Esophagus muscularis mucosa (tissue), 4 donors: ENCODE results near the gene KATNB1. TPM values are rescaled to one million over a fixed set of nuclear protein-coding genes. Genes with fewer than 3 reads are reported as not detected.

Source experiments
- DNase-seq: peaks from one replicate; pipeline ENCODE4 v3.0.0-alpha.2; 2017; ENCODE audit errors: extremely low spot score
- H3K27ac ChIP-seq, 4 donors: fragments of 200-600 bp; sonication (generic); replicated peaks in 1 of 4; 1 replicate in 3 of 4; 2 replicates in 1 of 4; pipeline ENCODE4 v1.5.1; 2016 to 2019; ENCODE audit warnings: mild to moderate bottlenecking in 1 of 4
- H3K27me3 ChIP-seq, 4 donors: fragments of 200-600 bp; sonication (generic); one replicate each; pipeline versions ENCODE4 v1.5.1 to v1.6.0; 2016 to 2019
- H3K36me3 ChIP-seq, 4 donors: fragments of 200-600 bp; sonication (generic); one replicate each; pipeline ENCODE4 v1.5.1; 2016 to 2019
- H3K4me1 ChIP-seq, 4 donors: fragments of 200-600 bp; sonication (generic); one replicate each; pipeline ENCODE4 v1.5.1; 2016 to 2019
- H3K4me3 ChIP-seq, 4 donors: fragments of 200-600 bp; sonication (generic); 1 replicate in 2 of 4; 2 replicates in 2 of 4; pipeline ENCODE4 v1.5.1; 2016 to 2019; ENCODE audit warnings: mild to moderate bottlenecking in 4 of 4, moderate library complexity in 1 of 4
- H3K9me3 ChIP-seq, 4 donors: fragments of 200-600 bp; sonication (generic); 1 replicate in 3 of 4; 2 replicates in 1 of 4; pipeline ENCODE4 v1.5.1; 2016 to 2019
- EP300 ChIP-seq: sonication (generic); formaldehyde crosslinking; IDR thresholded peaks from one replicate; pipeline ENCODE4 v1.6.1; 2017; ENCODE audit warnings: antibody characterized with exemption
- POLR2A ChIP-seq: fragments of 450-650 bp; IDR thresholded peaks from one replicate; pipeline ENCODE4 v1.6.1; 2017; ENCODE audit warnings: antibody characterized with exemption, moderate library complexity, mild to moderate bottlenecking, low read depth
- POLR2AphosphoS5 ChIP-seq, 2 donors: sonication (generic); formaldehyde crosslinking; IDR thresholded peaks; one replicate each; pipeline ENCODE4 v1.6.1; 2017; ENCODE audit warnings: antibody characterized with exemption in 2 of 2
- WGBS: methylation state at CpG from one replicate; pipeline ENCODE4 v1.1.5; 2018; 5-methylcytosine and 5-hydroxymethylcytosine counted together
- intact Hi-C: fragments of 100-400 bp; cut with DNase I; formaldehyde crosslinking; loops from one replicate; pipeline ENCODE4 v1.15.1; 2023
- total RNA-seq, 4 donors: library from RNA; depleted of rRNA; stranded (reverse); fragments of >200 nt; gene quantifications; one replicate each; pipeline versions ENCODE4 v1.1.0 to v1.2.1, GENCODE V29; 2016
- TF ChIP-seq, protein P1 (sequence below), 3 experiments: fragments of 200-600 bp in 2 of 3; fragments of 450-650 bp in 1 of 3; sonication (generic) in 2 of 3; IDR thresholded peaks; one replicate each; pipeline ENCODE4 v1.5.1; 2017 to 2019; ENCODE audit warnings: antibody characterized with exemption in 3 of 3, mild to moderate bottlenecking in 2 of 3, moderate library complexity in 1 of 3

Gene KATNB1
- total RNA-seq, 4 donors from 2014 or later, result 10.4 to 16.9 (median 15.3) TPM

- no peak for DNase-seq
- 100% methylated on average over 5 of the region's 7 CpGs for WGBS
- Histone ChIP-seq H3K27ac (no peak overlapping the region), H3K36me3 (no peaks in the 10 kb centered on the region), H3K4me1 (no peaks in the 10 kb centered on the region), H3K9me3 (no peaks in the 10 kb centered on the region), H3K4me3 (no peak overlapping the region), H3K27me3 (no peaks in the 10 kb centered on the region)
- TF ChIP-seq POLR2A (no peak), EP300 (no peak), POLR2AphosphoS5 (IDR thresholded peaks at IDR 0.05) (no peak)
- TF ChIP-seq, protein P1, sequence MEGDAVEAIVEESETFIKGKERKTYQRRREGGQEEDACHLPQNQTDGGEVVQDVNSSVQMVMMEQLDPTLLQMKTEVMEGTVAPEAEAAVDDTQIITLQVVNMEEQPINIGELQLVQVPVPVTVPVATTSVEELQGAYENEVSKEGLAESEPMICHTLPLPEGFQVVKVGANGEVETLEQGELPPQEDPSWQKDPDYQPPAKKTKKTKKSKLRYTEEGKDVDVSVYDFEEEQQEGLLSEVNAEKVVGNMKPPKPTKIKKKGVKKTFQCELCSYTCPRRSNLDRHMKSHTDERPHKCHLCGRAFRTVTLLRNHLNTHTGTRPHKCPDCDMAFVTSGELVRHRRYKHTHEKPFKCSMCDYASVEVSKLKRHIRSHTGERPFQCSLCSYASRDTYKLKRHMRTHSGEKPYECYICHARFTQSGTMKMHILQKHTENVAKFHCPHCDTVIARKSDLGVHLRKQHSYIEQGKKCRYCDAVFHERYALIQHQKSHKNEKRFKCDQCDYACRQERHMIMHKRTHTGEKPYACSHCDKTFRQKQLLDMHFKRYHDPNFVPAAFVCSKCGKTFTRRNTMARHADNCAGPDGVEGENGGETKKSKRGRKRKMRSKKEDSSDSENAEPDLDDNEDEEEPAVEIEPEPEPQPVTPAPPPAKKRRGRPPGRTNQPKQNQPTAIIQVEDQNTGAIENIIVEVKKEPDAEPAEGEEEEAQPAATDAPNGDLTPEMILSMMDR (IDR thresholded peaks at IDR 0.05), result no peak
- intact Hi-C loops, result no loop called here
Measured at GRCh38 chr16:57699899-57700298, 35.7 kb upstream of the KATNB1 start.

DNA sequence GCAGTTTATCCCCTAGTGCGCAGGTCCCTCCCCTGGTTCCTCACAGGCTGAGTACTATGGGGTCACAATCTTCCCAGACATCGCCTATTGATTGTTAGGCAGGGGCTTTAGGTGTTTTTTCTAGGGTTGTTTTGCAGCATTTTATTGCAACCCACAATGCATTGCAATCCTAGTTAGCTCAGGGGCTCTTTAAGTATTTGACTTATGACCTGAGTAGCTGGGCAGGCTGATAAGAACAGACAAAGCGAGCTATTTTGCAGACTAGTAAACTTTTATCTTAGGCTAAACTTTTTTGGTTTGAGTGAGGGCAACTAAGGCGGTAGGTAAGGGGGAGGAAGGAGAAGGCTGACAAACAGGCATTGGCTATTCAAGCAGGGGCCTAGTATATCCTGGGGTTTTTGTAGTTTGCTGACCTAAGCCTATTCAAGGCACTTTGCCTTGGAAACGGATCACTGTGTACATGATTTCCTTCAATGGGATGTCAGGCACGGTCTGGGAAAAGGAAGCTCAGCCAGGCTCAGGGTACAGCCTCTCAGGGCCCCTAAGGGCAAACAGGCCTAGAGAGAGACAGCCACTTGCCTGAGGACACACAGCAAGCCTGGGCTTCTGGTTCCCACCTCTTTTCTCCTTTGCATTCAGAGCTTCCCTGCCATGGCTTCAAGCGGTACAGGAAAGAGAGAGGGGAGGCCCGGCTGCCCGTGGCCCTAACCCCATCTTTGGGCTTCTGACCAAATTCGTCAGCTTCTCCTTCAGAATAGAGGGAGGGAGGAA, 34.6 kb upstream of the KATNB1 start:
- no peaks in the 10 kb centered on the region for H3K9me3 ChIP-seq
- no peak overlapping the region for H3K4me3 ChIP-seq
- TF ChIP-seq POLR2A (no peak), EP300 (no peak), POLR2AphosphoS5 (IDR thresholded peaks at IDR 0.05) (no peak)
- TF ChIP-seq, protein P1 (IDR thresholded peaks at IDR 0.05), result no peak
- intact Hi-C loops, result no loop called here
- H3K27ac ChIP-seq, result no peak overlapping the region
- H3K36me3 ChIP-seq, result no peaks in the 10 kb centered on the region
- no peaks in the 10 kb centered on the region for H3K27me3 ChIP-seq
- no peaks in the 10 kb centered on the region for H3K4me1 ChIP-seq
- DNase-seq, result no peak
- 81% methylated on average over 10 of the region's 10 CpGs for WGBS

DNA sequence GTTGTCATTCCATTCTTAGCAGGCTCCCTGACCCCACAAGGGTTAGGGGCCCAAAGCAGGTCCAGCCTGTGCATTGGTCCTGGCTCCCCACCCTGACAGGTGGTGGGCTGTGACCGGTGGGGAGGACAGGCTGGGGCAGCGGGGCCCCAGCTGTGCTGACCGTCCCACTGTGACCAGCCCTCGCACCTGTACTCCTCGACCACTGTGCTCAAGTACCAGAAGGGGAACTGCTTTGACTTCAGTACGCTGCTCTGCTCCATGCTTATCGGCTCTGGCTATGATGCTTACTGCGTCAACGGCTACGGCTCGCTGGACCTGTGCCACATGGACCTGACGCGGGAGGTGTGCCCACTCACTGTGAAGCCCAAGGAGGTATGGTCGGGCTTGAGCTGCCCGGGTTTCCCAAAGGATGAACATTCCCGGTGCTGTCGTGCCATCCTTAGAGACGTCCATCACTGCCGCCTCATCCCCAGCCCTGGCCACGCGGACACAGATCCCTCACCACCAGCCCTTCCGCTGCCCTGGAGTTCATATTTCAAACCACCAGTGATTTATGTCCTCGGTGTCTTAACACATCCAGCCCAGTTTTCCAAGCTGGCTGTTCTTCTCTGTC, 33.7 kb upstream of the KATNB1 start:
- no peak overlapping the region for H3K27ac ChIP-seq
- TF ChIP-seq POLR2A, result no peak
- H3K36me3 ChIP-seq, result no peaks in the 10 kb centered on the region
- no peak for DNase-seq
- no peak overlapping the region for H3K4me3 ChIP-seq
- H3K27me3 ChIP-seq, result no peaks in the 10 kb centered on the region
- intact Hi-C loops, result no loop called here
- H3K9me3 ChIP-seq, result no peaks in the 10 kb centered on the region
- WGBS, result 70% methylated on average over 14 of the region's 23 CpGs
- H3K4me1 ChIP-seq, result no peaks in the 10 kb centered on the region

- no peak overlapping the region for H3K27ac ChIP-seq
- no peaks in the 10 kb centered on the region for H3K4me1 ChIP-seq
- H3K4me3 ChIP-seq, result no peak overlapping the region
- TF ChIP-seq POLR2AphosphoS5 (IDR thresholded peaks at IDR 0.05), result no peak
- TF ChIP-seq POLR2A, result no peak
- TF ChIP-seq, protein P1 (IDR thresholded peaks at IDR 0.05), result no peak
- no peak for TF ChIP-seq EP300
- H3K36me3 ChIP-seq, result no peaks in the 10 kb centered on the region
- H3K9me3 ChIP-seq, result no peaks in the 10 kb centered on the region
- intact Hi-C loops, result no loop called here
- 93% methylated on average over 11 of the region's 11 CpGs for WGBS
- no peaks in the 10 kb centered on the region for H3K27me3 ChIP-seq
- DNase-seq, result no peak
Measured at GRCh38 chr16:57703416-57704010, 32.1 kb upstream of the KATNB1 start.
